Ascending aorta (tissue), 2 donors: ENCODE data around the gene CSRNP2. TPM values are rescaled to one million over a fixed set of nuclear protein-coding genes. Genes with fewer than 3 reads are reported as not detected.

Source experiments
- DNase-seq, 2 donors: peaks; one replicate each; pipeline ENCODE4 v3.0.0-alpha.2; 2019; ENCODE audit warnings: low spot score in 2 of 2
- H3K27ac ChIP-seq, 2 donors: fragments of 200-600 bp; sonication (generic); one replicate each; pipeline ENCODE4 v1.5.1; 2016 to 2017; ENCODE audit warnings: mild to moderate bottlenecking in 1 of 2
- H3K27me3 ChIP-seq: fragments of 200-600 bp; sonication (generic); one replicate; pipeline ENCODE4 v1.5.1; 2017
- H3K36me3 ChIP-seq, 2 donors: fragments of 200-600 bp; sonication (generic); one replicate each; pipeline ENCODE4 v1.5.1; 2016
- H3K4me1 ChIP-seq, 2 donors: fragments of 200-600 bp; sonication (generic); one replicate each; pipeline ENCODE4 v1.5.1; 2016 to 2017; ENCODE audit warnings: mild to moderate bottlenecking in 1 of 2
- H3K4me3 ChIP-seq, 2 donors: fragments of 200-600 bp; sonication (generic); one replicate each; pipeline ENCODE4 v1.5.1; 2016 to 2017; ENCODE audit warnings: mild to moderate bottlenecking in 1 of 2
- H3K9me3 ChIP-seq, 2 donors: fragments of 200-600 bp; sonication (generic); one replicate each; pipeline ENCODE4 v1.5.1; 2016
- intact Hi-C: fragments of 100-400 bp; cut with DNase I; formaldehyde crosslinking; loops from one replicate; pipeline ENCODE4 v1.15.1; 2023
- total RNA-seq: library from RNA; depleted of rRNA; stranded (reverse); fragments of >200 nt; gene quantifications from one replicate; pipeline ENCODE4 v1.1.0, GENCODE V29; 2016
- TF ChIP-seq, protein P1 (sequence below), 3 experiments: fragments of 200-600 bp in 2 of 3; fragments of 450-650 bp in 1 of 3; sonication (generic) in 2 of 3; IDR thresholded peaks; one replicate each; pipeline ENCODE4 v1.5.1; 2016 to 2019; ENCODE audit warnings: antibody characterized with exemption in 3 of 3, mild to moderate bottlenecking in 1 of 3, moderate library complexity in 1 of 3

CSRNP2 gene
- total RNA-seq, 1 donor from 2014 or later: 13.6 TPM

- Histone ChIP-seq H3K36me3 (no peaks in the 10 kb centered on the region), H3K27me3 (no peaks in the 10 kb centered on the region), H3K27ac (no peak overlapping the region), H3K4me1 (no peaks in the 10 kb centered on the region), H3K4me3 (no peak overlapping the region), H3K9me3 (no peaks in the 10 kb centered on the region)
- intact Hi-C loops: no loop called here
- TF ChIP-seq, protein P1, sequence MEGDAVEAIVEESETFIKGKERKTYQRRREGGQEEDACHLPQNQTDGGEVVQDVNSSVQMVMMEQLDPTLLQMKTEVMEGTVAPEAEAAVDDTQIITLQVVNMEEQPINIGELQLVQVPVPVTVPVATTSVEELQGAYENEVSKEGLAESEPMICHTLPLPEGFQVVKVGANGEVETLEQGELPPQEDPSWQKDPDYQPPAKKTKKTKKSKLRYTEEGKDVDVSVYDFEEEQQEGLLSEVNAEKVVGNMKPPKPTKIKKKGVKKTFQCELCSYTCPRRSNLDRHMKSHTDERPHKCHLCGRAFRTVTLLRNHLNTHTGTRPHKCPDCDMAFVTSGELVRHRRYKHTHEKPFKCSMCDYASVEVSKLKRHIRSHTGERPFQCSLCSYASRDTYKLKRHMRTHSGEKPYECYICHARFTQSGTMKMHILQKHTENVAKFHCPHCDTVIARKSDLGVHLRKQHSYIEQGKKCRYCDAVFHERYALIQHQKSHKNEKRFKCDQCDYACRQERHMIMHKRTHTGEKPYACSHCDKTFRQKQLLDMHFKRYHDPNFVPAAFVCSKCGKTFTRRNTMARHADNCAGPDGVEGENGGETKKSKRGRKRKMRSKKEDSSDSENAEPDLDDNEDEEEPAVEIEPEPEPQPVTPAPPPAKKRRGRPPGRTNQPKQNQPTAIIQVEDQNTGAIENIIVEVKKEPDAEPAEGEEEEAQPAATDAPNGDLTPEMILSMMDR (IDR thresholded peaks at IDR 0.05): no peak
- no peak for DNase-seq
Measured at GRCh38 chr12:51036279-51036678, 47.1 kb downstream of the CSRNP2 start.

DNA sequence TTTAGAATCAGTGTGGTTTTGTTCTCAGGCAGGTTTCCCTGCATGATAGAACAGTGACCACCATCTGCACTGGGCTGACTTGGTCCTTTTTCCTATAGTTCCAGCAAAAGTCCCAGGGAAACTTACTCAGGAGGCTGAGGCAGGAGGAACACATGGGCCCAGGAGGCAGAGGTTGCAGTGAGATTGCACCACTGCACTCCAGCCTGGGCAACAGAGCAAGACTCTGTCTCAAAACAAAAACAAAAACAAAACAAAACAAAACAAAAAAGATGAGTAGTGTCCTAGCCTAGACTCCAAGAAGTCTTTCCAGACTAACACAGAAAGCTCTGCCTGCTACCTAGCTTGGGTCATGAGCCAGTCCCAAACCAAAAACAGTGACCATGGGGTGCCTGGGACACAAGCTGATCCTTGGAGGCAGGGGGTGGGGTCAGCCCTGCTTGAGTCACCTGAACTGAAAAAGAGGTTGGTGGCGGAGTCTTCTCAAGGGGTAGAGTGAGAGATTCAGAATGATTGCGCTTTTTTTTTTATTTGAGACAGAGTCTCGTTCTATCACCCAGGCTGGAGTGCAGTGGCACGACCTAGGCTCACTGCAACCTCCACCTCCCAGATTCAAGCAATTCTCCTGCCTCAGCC lies 49.8 kb downstream of the CSRNP2 start:
- TF ChIP-seq, protein P1 (IDR thresholded peaks at IDR 0.05): no peak
- Histone ChIP-seq H3K9me3 (no peaks in the 10 kb centered on the region), H3K4me1 (no peaks in the 10 kb centered on the region), H3K27me3 (no peaks in the 10 kb centered on the region), H3K4me3 (no peak overlapping the region), H3K36me3 (no peaks in the 10 kb centered on the region), H3K27ac (no peak overlapping the region)
- DNase-seq: no peak
- intact Hi-C loops: no loop called here

DNA sequence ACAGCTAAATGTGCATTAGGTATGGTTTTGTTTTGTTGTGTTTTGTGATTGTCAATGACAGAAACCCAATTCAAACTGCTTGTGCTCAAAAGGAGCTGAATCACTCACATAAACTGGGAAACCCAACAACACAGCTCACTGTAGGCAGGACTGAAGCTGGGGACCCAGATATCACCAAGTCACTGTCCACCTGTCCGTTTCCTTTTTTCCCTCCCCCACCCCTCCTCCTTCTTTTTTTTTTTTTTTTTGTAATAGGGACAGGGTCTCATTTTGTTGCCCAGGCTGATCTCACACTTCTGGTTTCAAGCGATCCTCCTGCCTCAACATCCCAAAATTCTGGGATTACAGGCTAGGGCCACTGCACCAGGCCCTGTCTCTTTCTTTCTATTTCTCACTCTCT lies 50.3 kb downstream of the CSRNP2 start:
- no peaks in the 10 kb centered on the region for H3K36me3 ChIP-seq
- intact Hi-C loops: no loop called here
- no peak overlapping the region for H3K27ac ChIP-seq
- TF ChIP-seq, protein P1 (IDR thresholded peaks at IDR 0.05): no peak
- H3K9me3 ChIP-seq: no peaks in the 10 kb centered on the region
- H3K4me3 ChIP-seq: no peak overlapping the region
- no peaks in the 10 kb centered on the region for H3K27me3 ChIP-seq
- DNase-seq: no peak
- H3K4me1 ChIP-seq: no peaks in the 10 kb centered on the region

- intact Hi-C loops: loop anchor here (5.0 to 10.0 kb wide), 3 partner anchors 209 to 1406 kb away; partner anchors contain the start of genes DAZAP2, DIP2B and PRPF40B
- Histone ChIP-seq H3K27ac (no peak overlapping the region), H3K36me3 (no peaks in the 10 kb centered on the region), H3K4me3 (no peak overlapping the region), H3K4me1 (peaks cover 2 to 5% of the 10 kb centered on the region in 2 donors), H3K9me3 (no peaks in the 10 kb centered on the region), H3K27me3 (no peaks in the 10 kb centered on the region)
- DNase-seq: no peak
- TF ChIP-seq, protein P1 (IDR thresholded peaks at IDR 0.05): no peak
Measured at GRCh38 chr12:51028813-51029150, 54.6 kb downstream of the CSRNP2 start.

- H3K4me1 ChIP-seq: peaks cover 6 to 10% of the 10 kb centered on the region in 2 donors
- TF ChIP-seq, protein P1 (IDR thresholded peaks at IDR 0.05): peak in 2 of 3 experiments; percentile 15 to 45
- peak in 1 of 2 donors; percentile 63 for DNase-seq
- H3K27me3 ChIP-seq: no peaks in the 10 kb centered on the region
- intact Hi-C loops: loop anchor here (5.0 to 10.0 kb wide), 3 partner anchors 209 to 1406 kb away; partner anchors contain the start of genes DAZAP2, DIP2B and PRPF40B
- no peaks in the 10 kb centered on the region for H3K36me3 ChIP-seq
- H3K27ac ChIP-seq: no peak overlapping the region
- H3K4me3 ChIP-seq: no peak overlapping the region
- no peaks in the 10 kb centered on the region for H3K9me3 ChIP-seq
Measured at GRCh38 chr12:51028126-51028812, 55.1 kb downstream of the CSRNP2 start.
